Fibroblast of lung (primary cell): ENCODE results near the gene SUN3. TPM values are rescaled to one million over a fixed set of nuclear protein-coding genes. Genes with fewer than 3 reads are reported as not detected.
"Not testable (repeated sequence)": the region's sequence is repeated elsewhere in the genome, so short reads cannot be mapped to it uniquely, and the experiment has no call there.

ENCODE experiments used
- DNase-seq, 2 donors: peaks; one replicate each; pipeline versions ENCODE4 v3.0.0 to v3.0.0-alpha.2; 2010; ENCODE audit warnings: low read depth in 2 of 2
- H2AFZ ChIP-seq: 2 replicates; pipeline ENCODE4 v1.5.1; 2012; ENCODE audit warnings: low read length, control low read depth, inconsistent platforms
- H3K27ac ChIP-seq: 2 replicates; pipeline ENCODE4 v1.5.1; 2011; ENCODE audit warnings: low read length, control low read depth; ENCODE audit not compliant: insufficient read depth
- H3K27me3 ChIP-seq: 2 replicates; pipeline ENCODE4 v1.5.1; 2011; ENCODE audit warnings: mild to moderate bottlenecking, low read length; ENCODE audit not compliant: control insufficient read depth, insufficient read depth
- H3K36me3 ChIP-seq: 2 replicates; pipeline ENCODE4 v1.5.1; 2011; ENCODE audit warnings: low read length; ENCODE audit not compliant: control insufficient read depth, insufficient read depth
- H3K4me1 ChIP-seq: 2 replicates; pipeline ENCODE4 v1.5.1; 2011; ENCODE audit warnings: low read length; ENCODE audit not compliant: control insufficient read depth, insufficient read depth; ENCODE audit errors: extremely low read depth
- H3K4me2 ChIP-seq: 2 replicates; pipeline ENCODE4 v1.5.1; 2011; ENCODE audit warnings: low read length, control low read depth; ENCODE audit not compliant: insufficient read depth; ENCODE audit errors: extremely low read depth
- H3K4me3 ChIP-seq, 4 experiments: fragments of 200-600 bp in 1 of 4; sonication (generic) in 1 of 4; replicated peaks in 1 of 4; 2 replicates each; pipeline ENCODE4 v1.5.1; 2011 to 2016; ENCODE audit warnings: low read length in 4 of 4, low read depth in 3 of 4, mild to moderate bottlenecking in 3 of 4, control low read depth in 2 of 4, inconsistent platforms in 1 of 4, mixed read lengths in 1 of 4; ENCODE audit not compliant: insufficient read depth in 1 of 4; ENCODE audit errors: control extremely low read depth in 1 of 4
- H3K79me2 ChIP-seq: 2 replicates; pipeline ENCODE4 v1.5.1; 2012; ENCODE audit warnings: mild to moderate bottlenecking, low read length, inconsistent platforms; ENCODE audit not compliant: control insufficient read depth, insufficient read depth
- H3K9ac ChIP-seq: 2 replicates; pipeline ENCODE4 v1.5.1; 2011; ENCODE audit warnings: mild to moderate bottlenecking, low read length, control low read depth; ENCODE audit not compliant: insufficient read depth
- H3K9me3 ChIP-seq: 2 replicates; pipeline ENCODE4 v1.5.1; 2012; ENCODE audit warnings: low read depth, low read length; ENCODE audit not compliant: control insufficient read depth, insufficient read depth
- H4K20me1 ChIP-seq: 2 replicates; pipeline ENCODE4 v1.5.1; 2011; ENCODE audit warnings: low read length; ENCODE audit not compliant: control insufficient read depth, insufficient read depth; ENCODE audit errors: extremely low read depth
- CTCF ChIP-seq, 2 donors: IDR thresholded peaks in 1 of 2; conservative IDR thresholded peaks in 1 of 2; 1 replicate in 1 of 2; 2 replicates in 1 of 2; pipeline ENCODE4 v1.5.1; 2011 to 2012; ENCODE audit warnings: low read length in 2 of 2, control low read depth in 1 of 2, inconsistent platforms in 1 of 2, low read depth in 1 of 2, mild to moderate bottlenecking in 1 of 2
- EZH2 ChIP-seq: IDR thresholded peaks from 2 replicates; pipeline ENCODE4 v1.5.1; 2012; ENCODE audit warnings: low read length, control low read depth, mild to moderate bottlenecking; ENCODE audit errors: missing control alignments
- polyA plus RNA-seq, 2 donors: library from polyadenylated mRNA; depleted of rRNA in 1 of 2; stranded (reverse) in 1 of 2; unstranded in 1 of 2; fragments of >200 nt; gene quantifications; 2 replicates each; pipeline ENCODE4 v1.2.1, GENCODE V29; 2011 to 2012; ENCODE audit warnings: missing spikeins in 1 of 2
- total RNA-seq: library from RNA; depleted of rRNA; stranded (reverse); fragments of >200 nt; gene quantifications from 2 replicates; pipeline ENCODE4 v1.2.1, GENCODE V29; 2014

Gene SUN3
- total and polyA plus RNA-seq, 2 donors (not counting 1 experiment from before 2014, with no cell fraction given), result not detected

GRCh38 chr7:47988496-47989386 is 40.2 kb downstream of the SUN3 start:
- Histone ChIP-seq H3K9me3 (no peaks in the 10 kb centered on the region), H3K27me3 (no peaks in the 10 kb centered on the region), H3K4me3 (no peak overlapping the region), H3K79me2 (no peaks in the 10 kb centered on the region), H2AFZ (no peak overlapping the region), H4K20me1 (no peaks in the 10 kb centered on the region), H3K27ac (no peak overlapping the region), H3K4me1 (peaks cover 3% of the 10 kb centered on the region), H3K9ac (no peak overlapping the region), H3K36me3 (no peaks in the 10 kb centered on the region), H3K4me2 (no peak overlapping the region)
- TF ChIP-seq CTCF (conservative IDR thresholded peaks at IDR 0.05 in 1 of 2, IDR thresholded peaks at IDR 0.05 in 1 of 2; ENCODE audit: low read depth in 1 of 2, low read length in 2 of 2), result peak; percentile 38 to 56
- no peak for TF ChIP-seq EZH2
- DNase-seq, result no peak

GRCh38 chr7:47982610-47983009 is 46.3 kb downstream of the SUN3 start:
- no peak overlapping the region for H3K27ac ChIP-seq
- H3K79me2 ChIP-seq, result peaks cover 12% of the 10 kb centered on the region
- no peak for DNase-seq
- no peaks in the 10 kb centered on the region for H3K27me3 ChIP-seq
- no peak overlapping the region for H2AFZ ChIP-seq
- H4K20me1 ChIP-seq, result no peaks in the 10 kb centered on the region
- H3K36me3 ChIP-seq, result no peaks in the 10 kb centered on the region
- H3K4me2 ChIP-seq, result no peak overlapping the region
- peaks cover 6% of the 10 kb centered on the region for H3K4me1 ChIP-seq
- H3K9ac ChIP-seq, result no peak overlapping the region
- no peak for TF ChIP-seq EZH2
- TF ChIP-seq CTCF (conservative IDR thresholded peaks at IDR 0.05 in 1 of 2, IDR thresholded peaks at IDR 0.05 in 1 of 2; ENCODE audit: low read depth in 1 of 2, low read length in 2 of 2), result no peak
- no peak overlapping the region for H3K4me3 ChIP-seq
- no peaks in the 10 kb centered on the region for H3K9me3 ChIP-seq

DNA sequence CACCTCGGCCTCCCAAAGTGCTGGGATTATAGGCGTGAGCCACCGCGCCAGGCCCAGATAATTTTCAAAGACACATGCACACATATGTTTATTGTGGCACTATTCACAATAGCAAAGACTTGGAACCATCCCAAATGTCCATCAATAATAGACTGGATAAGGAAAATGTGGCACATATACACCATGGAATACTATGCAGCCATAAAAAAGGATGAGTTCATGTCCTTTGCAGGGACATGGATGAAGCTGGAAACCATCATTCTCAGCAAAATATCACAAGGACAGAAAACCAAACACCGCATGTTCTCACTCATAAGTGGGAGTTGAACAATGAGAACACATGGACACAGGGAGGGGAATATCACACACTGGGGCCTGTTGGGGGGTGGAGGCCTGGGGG is 48.3 kb downstream of the SUN3 start:
- H3K4me1 ChIP-seq, H3K27me3 ChIP-seq, H3K9ac ChIP-seq, H3K4me3 ChIP-seq, H4K20me1 ChIP-seq, H3K27ac ChIP-seq, H3K4me2 ChIP-seq, DNase-seq, H3K9me3 ChIP-seq, H3K36me3 ChIP-seq, H2AFZ ChIP-seq: not testable (repeated sequence)
- H3K79me2 ChIP-seq, result peaks cover 12% of the 10 kb centered on the region
